ENCODE results near the gene TUBGCP6. TPM values are rescaled to one million over a fixed set of nuclear protein-coding genes. Genes with fewer than 3 reads are reported as not detected.
A peak's percentile ranks its signal among the peaks of the same experiment; 100 is the strongest.

Gene TUBGCP6
- total RNA-seq, 2 experiments from 2014 or later = 50.6 to 53.9 TPM

GRCh38 chr22:50219800-50220602 is 24.8 kb downstream of the TUBGCP6 start:
- Mint-ChIP-seq H3K4me3 (no peak overlapping the region), H3K4me1 (no peaks in the 10 kb centered on the region), H3K27me3 (no peaks in the 10 kb centered on the region), H3K36me3 (ENCODE audit: low read depth) (peaks cover 56% of the 10 kb centered on the region), H3K9me3 (no peaks in the 10 kb centered on the region), H3K27ac (no peak overlapping the region)
- ChIA-PET CTCF (no interaction called here), POLR2A (no interaction called here)
- DNase-seq = no peak

GRCh38 chr22:50218996-50219727 is 25.7 kb downstream of the TUBGCP6 start:
- Mint-ChIP-seq H3K4me1 (no peaks in the 10 kb centered on the region), H3K4me3 (no peak overlapping the region), H3K9me3 (no peaks in the 10 kb centered on the region), H3K36me3 (ENCODE audit: low read depth) (peaks cover 60% of the 10 kb centered on the region), H3K27me3 (no peaks in the 10 kb centered on the region), H3K27ac (no peak overlapping the region)
- ChIA-PET POLR2A (no interaction called here), CTCF (no interaction called here)
- DNase-seq = no peak

GRCh38 chr22:50218153-50218995 is 26.4 kb downstream of the TUBGCP6 start:
- H3K36me3 Mint-ChIP-seq (ENCODE audit: low read depth) = peaks cover 62% of the 10 kb centered on the region
- no peaks in the 10 kb centered on the region for H3K9me3 Mint-ChIP-seq

GRCh38 chr22:50217543-50218152 is 27.2 kb downstream of the TUBGCP6 start:
- no peaks in the 10 kb centered on the region for H3K4me1 Mint-ChIP-seq
- DNase-seq = no peak
- H3K27ac Mint-ChIP-seq = no peak overlapping the region
- CTCF ChIA-PET = no interaction called here
- H3K36me3 Mint-ChIP-seq (ENCODE audit: low read depth) = peaks cover 63% of the 10 kb centered on the region
- POLR2A ChIA-PET = no interaction called here
- H3K4me3 Mint-ChIP-seq = no peak overlapping the region
- H3K9me3 Mint-ChIP-seq = no peaks in the 10 kb centered on the region
- no peaks in the 10 kb centered on the region for H3K27me3 Mint-ChIP-seq

More at GRCh38 chr22:50218153-50218995, 26.4 kb downstream of the TUBGCP6 start:
- DNase-seq = no peak
- POLR2A ChIA-PET = no interaction called here
- CTCF ChIA-PET = no interaction called here
- Mint-ChIP-seq H3K27me3 (no peaks in the 10 kb centered on the region), H3K27ac (no peak overlapping the region), H3K4me3 (no peak overlapping the region), H3K4me1 (no peaks in the 10 kb centered on the region)

- peaks cover 63% of the 10 kb centered on the region for H3K36me3 Mint-ChIP-seq (ENCODE audit: low read depth)
- DNase-seq = no peak
- H3K4me1 Mint-ChIP-seq = no peaks in the 10 kb centered on the region
- ChIA-PET CTCF (no interaction called here), POLR2A (no interaction called here)
- H3K27me3 Mint-ChIP-seq = no peaks in the 10 kb centered on the region
- no peak overlapping the region for H3K4me3 Mint-ChIP-seq
- H3K27ac Mint-ChIP-seq = no peak overlapping the region
- H3K9me3 Mint-ChIP-seq = no peaks in the 10 kb centered on the region
These were observed 27.9 kb downstream of the TUBGCP6 start for GRCh38 chr22:50216684-50217520.

- CTCF ChIA-PET = no interaction called here
These were observed 28.7 kb downstream of the TUBGCP6 start for GRCh38 chr22:50216055-50216683.

GRCh38 chr22:50215297-50216054 is 29.3 kb downstream of the TUBGCP6 start:
- POLR2A ChIA-PET = no interaction called here
- Mint-ChIP-seq H3K4me1 (no peaks in the 10 kb centered on the region), H3K27me3 (no peaks in the 10 kb centered on the region), H3K36me3 (ENCODE audit: low read depth) (peaks cover 57% of the 10 kb centered on the region), H3K9me3 (no peaks in the 10 kb centered on the region), H3K4me3 (no peak overlapping the region), H3K27ac (peak overlapping the region; percentile 3)
- CTCF ChIA-PET = no interaction called here
- DNase-seq = no peak

More at GRCh38 chr22:50216055-50216683, 28.7 kb downstream of the TUBGCP6 start:
- no peaks in the 10 kb centered on the region for H3K27me3 Mint-ChIP-seq
- no peak overlapping the region for H3K4me3 Mint-ChIP-seq
- POLR2A ChIA-PET = no interaction called here
- no peaks in the 10 kb centered on the region for H3K9me3 Mint-ChIP-seq
- H3K4me1 Mint-ChIP-seq = no peaks in the 10 kb centered on the region
- no peak for DNase-seq
- H3K36me3 Mint-ChIP-seq (ENCODE audit: low read depth) = peaks cover 60% of the 10 kb centered on the region
- no peak overlapping the region for H3K27ac Mint-ChIP-seq

- ChIA-PET CTCF (interaction anchor here (0.6 to 1.0 kb wide), 2 partner anchors 65 to 211 kb away, joined by 3 to 6 read pairs; no protein-coding TSS in a partner anchor), POLR2A (interaction anchor here (0.7 kb wide), 1 partner anchor 22 kb away, joined by 3 read pairs; no protein-coding TSS in a partner anchor)
- Mint-ChIP-seq H3K9me3 (no peaks in the 10 kb centered on the region), H3K4me3 (no peak overlapping the region), H3K36me3 (ENCODE audit: low read depth) (peaks cover 50% of the 10 kb centered on the region), H3K27me3 (no peaks in the 10 kb centered on the region), H3K27ac (no peak overlapping the region), H3K4me1 (peaks cover 3% of the 10 kb centered on the region)
- DNase-seq = no peak
These were observed 31.6 kb downstream of the TUBGCP6 start for GRCh38 chr22:50213263-50213662.

GRCh38 chr22:50211147-50211546 is 33.7 kb downstream of the TUBGCP6 start:
- H3K9me3 Mint-ChIP-seq = no peaks in the 10 kb centered on the region
- no peak for DNase-seq
- no peak overlapping the region for H3K4me3 Mint-ChIP-seq
- no peaks in the 10 kb centered on the region for H3K27me3 Mint-ChIP-seq
- ChIA-PET POLR2A (interaction anchor here (0.9 to 1.4 kb wide), 2 partner anchors 20 to 62 kb away, joined by 3 to 5 read pairs; no protein-coding TSS in a partner anchor), CTCF (interaction anchor here (2.2 kb wide), 1 partner anchor 62 kb away, joined by 18 read pairs; no protein-coding TSS in a partner anchor)
- H3K4me1 Mint-ChIP-seq = peaks cover 5% of the 10 kb centered on the region
- H3K36me3 Mint-ChIP-seq (ENCODE audit: low read depth) = peaks cover 42% of the 10 kb centered on the region
- H3K27ac Mint-ChIP-seq = no peak overlapping the region

- Mint-ChIP-seq H3K27ac (no peak overlapping the region), H3K4me3 (no peak overlapping the region), H3K27me3 (no peaks in the 10 kb centered on the region), H3K9me3 (no peaks in the 10 kb centered on the region), H3K36me3 (ENCODE audit: low read depth) (peaks cover 36% of the 10 kb centered on the region), H3K4me1 (peaks cover 5% of the 10 kb centered on the region)
- POLR2A ChIA-PET = interaction anchor here (0.9 to 1.4 kb wide), 2 partner anchors 19 to 61 kb away, joined by 3 to 5 read pairs; no protein-coding TSS in a partner anchor
- DNase-seq = no peak
- CTCF ChIA-PET = interaction anchor here (2.2 kb wide), 1 partner anchor 62 kb away, joined by 18 read pairs; no protein-coding TSS in a partner anchor
These were observed 34.3 kb downstream of the TUBGCP6 start for GRCh38 chr22:50210378-50211139.
